GM12873 (cell line): ENCODE data around the gene TPRA1.

ENCODE experiments used
- TF ChIP-seq, protein P1 (sequence below): IDR thresholded peaks from 2 replicates; pipeline ENCODE4 v1.5.1; 2012; ENCODE audit warnings: low read depth, mild to moderate bottlenecking, moderate library complexity, low read length, control low read depth; ENCODE audit not compliant: insufficient read depth; ENCODE audit errors: missing control alignments

Gene TPRA1

DNA sequence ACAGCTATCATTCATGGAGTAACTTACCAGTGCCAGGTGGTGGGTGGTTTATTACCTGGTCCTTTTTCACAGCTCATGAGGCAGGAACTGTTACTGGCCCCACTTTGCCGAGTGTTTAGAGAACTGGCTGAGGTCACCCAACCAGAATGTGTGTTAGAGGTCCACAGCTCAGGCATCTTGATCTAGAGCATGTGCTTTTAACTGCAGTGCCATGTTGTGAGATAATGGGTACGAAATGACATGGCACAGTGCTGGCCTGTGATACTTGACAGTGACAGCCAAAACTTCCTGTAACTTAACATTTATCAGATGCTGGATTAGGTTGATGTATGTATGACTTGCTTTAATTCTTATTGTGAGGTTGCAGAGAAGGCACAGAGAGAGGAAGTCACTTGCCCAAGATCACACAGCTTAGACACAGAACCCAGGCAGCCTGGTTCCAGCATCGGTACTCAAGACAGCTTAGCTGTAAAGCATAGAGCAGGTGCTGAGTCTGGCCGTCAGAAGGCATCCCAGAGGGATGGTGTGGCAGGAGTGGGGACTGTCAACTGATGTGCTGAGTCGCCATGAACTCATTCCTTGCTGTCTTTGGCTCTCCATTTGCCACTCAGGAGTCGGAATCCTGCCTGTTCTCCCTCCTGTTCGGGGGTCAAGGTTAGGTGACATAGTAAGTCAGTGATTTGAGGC, 17.3 kb upstream of the TPRA1 start:
- TF ChIP-seq, protein P1, sequence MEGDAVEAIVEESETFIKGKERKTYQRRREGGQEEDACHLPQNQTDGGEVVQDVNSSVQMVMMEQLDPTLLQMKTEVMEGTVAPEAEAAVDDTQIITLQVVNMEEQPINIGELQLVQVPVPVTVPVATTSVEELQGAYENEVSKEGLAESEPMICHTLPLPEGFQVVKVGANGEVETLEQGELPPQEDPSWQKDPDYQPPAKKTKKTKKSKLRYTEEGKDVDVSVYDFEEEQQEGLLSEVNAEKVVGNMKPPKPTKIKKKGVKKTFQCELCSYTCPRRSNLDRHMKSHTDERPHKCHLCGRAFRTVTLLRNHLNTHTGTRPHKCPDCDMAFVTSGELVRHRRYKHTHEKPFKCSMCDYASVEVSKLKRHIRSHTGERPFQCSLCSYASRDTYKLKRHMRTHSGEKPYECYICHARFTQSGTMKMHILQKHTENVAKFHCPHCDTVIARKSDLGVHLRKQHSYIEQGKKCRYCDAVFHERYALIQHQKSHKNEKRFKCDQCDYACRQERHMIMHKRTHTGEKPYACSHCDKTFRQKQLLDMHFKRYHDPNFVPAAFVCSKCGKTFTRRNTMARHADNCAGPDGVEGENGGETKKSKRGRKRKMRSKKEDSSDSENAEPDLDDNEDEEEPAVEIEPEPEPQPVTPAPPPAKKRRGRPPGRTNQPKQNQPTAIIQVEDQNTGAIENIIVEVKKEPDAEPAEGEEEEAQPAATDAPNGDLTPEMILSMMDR = no peak

DNA sequence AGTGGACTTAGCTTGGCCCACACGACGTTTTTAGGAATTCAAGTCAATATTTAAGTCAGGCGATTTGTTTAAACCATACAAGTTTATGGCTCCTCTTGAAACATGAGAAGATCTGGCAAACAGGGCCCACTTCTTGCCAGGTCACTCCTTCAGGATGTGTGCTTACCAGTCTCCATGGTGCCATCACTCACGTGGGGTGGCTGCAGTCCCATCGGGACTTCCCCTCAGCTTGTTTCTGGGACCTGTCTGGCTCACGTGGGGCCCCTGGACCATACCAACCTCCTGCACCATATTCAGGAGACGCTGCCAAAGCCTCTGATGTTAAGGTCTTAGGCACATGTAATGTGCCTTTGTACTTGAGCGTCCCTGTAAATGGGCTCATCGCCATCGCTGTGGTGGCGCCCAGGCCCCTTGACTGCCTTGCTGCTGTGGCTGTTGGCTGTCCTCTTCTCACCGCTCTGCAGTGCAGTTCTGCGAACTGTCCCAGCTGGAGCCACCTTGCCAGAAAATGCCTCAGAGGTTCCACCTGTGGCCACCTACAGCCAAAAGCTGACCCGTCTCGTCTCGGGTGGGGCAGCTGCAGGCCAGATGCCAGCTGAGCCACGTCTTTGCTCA, 16.6 kb upstream of the TPRA1 start:
- TF ChIP-seq, protein P1 = no peak

DNA sequence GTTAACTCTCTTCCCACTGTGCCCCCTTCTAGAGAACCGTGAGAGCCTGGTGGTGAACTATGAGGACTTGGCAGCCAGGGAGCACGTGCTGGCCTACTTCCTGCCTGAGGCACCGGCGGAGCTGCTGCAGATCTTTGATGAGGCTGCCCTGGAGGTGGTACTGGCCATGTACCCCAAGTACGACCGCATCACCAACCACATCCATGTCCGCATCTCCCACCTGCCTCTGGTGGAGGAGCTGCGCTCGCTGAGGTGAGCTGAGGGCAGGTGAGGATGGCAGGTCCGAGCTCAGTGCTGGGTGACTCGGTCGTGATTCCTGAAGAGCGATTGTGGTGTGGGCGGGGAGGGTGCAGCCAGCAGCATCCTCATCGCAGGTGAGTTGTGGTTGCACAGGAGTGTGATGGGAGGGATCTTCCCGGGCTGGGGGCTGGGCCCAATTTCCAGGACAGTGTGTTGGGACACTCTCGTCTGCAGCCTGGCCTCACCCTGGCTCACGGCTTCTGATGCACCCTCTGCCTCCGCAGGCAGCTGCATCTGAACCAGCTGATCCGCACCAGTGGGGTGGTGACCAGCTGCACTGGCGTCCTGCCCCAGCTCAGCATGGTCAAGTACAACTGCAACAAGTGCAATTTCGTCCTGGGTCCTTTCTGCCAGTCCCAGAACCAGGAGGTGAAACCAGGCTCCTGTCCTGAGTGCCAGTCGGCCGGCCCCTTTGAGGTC, 15.7 kb upstream of the TPRA1 start:
- TF ChIP-seq, protein P1 = no peak

DNA sequence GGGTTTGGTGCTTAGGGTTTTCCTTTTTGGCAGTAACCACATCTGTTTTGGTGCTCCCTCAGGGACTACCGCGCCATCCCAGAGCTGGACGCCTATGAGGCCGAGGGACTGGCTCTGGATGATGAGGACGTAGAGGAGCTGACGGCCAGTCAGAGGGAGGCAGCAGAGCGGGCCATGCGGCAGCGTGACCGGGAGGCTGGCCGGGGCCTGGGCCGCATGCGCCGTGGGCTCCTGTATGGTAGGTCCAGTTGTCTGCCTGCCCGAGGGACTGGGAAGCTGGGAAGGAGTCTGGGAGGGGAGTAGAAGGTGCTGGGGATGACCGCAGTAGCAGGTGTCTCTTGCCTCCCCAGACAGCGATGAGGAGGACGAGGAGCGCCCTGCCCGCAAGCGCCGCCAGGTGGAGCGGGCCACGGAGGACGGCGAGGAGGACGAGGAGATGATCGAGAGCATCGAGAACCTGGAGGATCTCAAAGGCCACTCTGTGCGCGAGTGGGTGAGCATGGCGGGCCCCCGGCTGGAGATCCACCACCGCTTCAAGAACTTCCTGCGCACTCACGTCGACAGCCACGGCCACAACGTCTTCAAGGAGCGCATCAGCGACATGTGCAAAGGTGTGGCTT, 14.1 kb upstream of the TPRA1 start:
- TF ChIP-seq, protein P1 = no peak

DNA sequence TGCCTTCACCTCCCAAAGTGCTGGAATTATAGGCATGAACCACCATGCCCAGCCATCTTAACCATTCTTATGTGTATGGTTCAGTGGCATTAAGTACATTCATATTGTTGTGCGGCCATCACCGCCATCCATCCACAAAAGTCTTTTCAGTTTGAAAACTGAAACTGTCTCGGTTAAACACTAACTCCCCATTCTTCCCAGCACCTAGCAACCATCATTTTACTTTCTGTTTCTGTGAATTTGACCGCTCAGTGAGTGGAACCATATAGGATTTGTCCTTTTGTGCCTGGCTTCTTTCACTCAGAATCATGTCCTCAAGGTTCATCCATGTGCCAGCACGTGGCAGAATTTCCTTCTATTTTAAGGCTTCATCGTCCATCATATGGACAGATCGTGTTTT, 13.5 kb upstream of the TPRA1 start:
- TF ChIP-seq, protein P1 = no peak

DNA sequence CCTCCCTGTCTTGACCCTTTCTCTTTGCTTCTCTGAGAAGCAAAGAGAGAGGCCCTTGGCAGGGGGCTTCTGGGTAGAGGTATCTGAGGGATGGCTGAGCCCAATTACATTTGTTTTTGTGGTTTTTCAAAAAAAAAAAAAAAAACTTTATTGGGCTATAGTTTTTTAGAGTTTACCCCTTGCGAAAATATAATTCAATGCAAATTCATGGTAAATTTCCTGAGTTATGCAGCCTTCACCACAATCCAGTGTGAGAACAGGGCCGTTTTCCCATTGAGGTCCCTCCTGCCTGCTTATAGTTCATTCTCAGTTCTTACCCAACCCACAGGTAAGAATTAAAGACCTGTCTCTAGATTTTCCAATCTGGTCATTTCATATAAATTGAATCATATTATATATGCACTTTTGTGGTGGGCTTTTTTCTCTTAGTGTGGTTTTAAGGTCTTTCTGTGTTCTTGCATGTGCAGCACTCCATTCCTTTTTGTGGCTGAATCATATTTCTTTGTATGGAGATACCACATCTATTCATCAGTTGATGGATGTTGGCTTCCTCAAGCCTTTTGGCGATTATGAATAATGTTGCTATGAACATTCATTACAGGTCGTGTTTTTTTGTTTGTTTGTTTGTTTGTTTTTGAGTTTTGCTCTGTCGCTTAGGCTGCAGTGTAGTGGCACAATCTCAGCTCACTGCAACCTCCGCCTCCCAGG, 10.4 kb upstream of the TPRA1 start:
- TF ChIP-seq, protein P1 = no peak
